CD4-positive, alpha-beta T cell treated with Interleukin-21 for 1 hour (primary cell): ENCODE data around the gene C9orf43.
"Not testable (repeated sequence)": the region's sequence is repeated elsewhere in the genome, so short reads cannot be mapped to it uniquely, and the experiment has no call there.

ENCODE experiments used
- DNase-seq: peaks from one replicate; pipeline ENCODE4 v3.0.0-alpha.2; 2020

C9orf43 gene

GRCh38 chr9:113421726-113422125, 11.2 kb downstream of the C9orf43 start:
- DNase-seq, result no peak

GRCh38 chr9:113425072-113425471, 14.5 kb downstream of the C9orf43 start:
- DNase-seq, result no peak

DNA sequence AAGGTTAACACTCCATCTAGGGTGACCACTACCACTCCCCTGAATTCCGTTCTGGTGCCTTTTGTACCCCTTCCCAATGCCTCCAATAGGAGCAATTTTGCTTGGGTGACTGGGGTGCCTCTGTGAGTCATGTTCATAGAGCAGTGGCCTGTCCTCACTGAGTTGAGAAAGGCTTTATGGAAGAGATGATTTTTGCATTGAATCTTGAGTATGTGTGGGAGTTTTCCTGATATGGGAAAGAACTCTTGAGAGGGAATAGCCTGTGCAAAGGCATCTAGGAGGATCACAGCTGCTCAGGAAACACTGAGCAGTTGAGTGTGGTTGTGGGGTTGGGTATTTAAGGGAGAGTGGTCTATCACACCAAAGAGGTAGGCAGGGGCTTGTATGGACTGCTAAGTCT, 16.2 kb downstream of the C9orf43 start:
- DNase-seq, result no peak

- DNase-seq, result no peak
These were observed 17.1 kb downstream of the C9orf43 start for GRCh38 chr9:113427629-113428028.

DNA sequence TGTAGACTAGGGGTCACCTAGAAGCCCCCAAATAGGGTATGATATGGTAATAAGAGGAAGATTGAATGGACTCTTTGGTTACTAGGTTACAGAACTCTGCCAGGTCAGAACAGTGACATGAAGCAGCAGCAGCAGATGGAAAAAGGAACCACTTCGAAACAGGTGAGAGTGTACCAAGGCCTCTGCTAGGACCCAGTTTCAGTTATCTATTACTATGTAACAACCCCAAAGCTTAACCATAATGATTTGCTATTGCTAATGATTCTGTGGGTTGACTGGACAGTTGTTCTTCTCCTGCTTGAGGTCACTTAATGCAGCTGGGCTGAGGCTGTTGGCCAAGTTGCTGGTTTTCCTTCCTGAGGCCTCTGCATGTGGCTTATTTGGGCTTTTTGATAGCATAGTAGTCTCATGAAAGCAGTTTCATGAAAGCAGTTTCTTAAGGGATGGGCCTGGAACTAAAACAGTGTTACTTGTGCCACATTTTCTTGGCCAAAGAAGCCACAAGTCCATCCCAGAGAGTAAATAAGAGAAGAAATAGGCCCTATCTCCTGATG, 17.6 kb downstream of the C9orf43 start:
- DNase-seq, result no peak

- DNase-seq, result no peak
These were observed 20.6 kb downstream of the C9orf43 start for GRCh38 chr9:113431191-113431590.

DNA sequence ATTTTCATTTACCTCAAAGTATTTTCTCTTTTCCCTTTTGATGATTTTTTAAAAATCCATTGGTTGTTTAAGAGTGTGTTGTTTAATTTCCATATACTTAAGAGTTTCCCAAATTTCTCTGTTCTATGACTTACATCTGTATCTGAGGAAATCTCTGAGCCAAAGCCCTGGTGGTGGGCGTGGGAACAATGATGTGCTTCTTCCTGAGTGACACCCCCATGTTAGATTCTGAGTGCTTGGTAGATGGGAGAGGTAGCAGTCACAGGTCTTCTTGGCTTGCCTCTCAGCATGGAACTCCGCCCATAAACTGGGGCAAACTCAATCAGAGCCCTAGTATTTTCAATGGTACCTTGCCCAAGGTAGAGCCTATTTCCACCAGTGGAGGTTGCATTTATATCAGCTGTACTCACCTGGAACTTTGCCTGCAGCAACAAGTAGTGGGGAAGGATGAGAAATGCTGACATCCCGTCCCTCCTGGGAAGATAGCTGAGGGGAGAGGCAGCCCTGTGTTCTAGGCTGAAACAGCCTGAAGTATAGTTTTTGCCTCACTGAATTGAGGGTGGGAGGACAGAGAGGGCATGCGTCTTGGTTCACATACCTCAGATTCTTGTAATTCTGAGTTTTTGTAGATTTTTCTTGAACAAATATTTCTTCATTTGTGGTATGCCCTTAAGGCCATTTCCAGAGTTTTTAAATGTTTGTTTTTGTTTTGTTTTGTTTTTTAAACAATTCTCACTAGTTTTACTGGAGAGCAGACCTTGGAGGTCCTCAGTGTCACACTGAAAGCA, 26.4 kb downstream of the C9orf43 start:
- no peak for DNase-seq

DNA sequence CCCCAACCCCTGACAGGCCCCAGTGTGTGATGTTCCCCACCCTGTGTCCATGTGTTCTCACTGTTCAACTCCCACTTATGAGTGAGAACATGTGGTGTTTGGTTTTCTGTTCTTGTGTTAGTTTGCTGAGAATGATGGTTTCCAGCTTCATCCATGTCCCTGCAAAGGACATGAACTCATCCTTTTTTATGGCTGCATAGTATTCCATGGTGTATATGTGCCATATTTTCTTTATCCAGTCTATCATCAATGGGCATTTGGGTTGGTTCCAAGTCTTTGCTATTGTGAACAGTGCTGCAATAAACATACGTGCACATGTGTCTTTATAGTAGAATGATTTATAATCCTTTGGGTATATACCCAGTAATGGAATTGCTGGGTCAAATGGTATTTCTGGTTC, 27.2 kb downstream of the C9orf43 start:
- DNase-seq, result not testable (repeated sequence)

DNA sequence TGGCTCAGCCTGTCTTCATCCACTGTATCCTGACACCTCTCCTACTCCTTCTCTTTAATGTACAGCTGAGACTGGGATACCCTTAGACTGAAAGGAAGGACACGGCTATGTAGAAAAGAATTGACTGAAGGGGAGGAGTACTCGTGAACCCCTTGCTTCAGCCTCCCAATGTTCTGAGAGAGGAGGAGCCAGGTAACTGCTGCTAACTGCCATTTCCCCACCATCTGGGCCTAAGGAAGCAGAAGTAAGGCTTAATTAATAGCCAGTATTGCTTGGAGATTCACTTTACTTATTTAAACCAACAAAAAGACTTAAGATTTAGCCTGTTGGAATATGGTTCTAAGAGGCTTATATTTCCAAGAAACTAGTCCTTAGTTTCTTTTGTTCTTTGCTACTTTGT, 34.2 kb downstream of the C9orf43 start:
- no peak for DNase-seq

DNA sequence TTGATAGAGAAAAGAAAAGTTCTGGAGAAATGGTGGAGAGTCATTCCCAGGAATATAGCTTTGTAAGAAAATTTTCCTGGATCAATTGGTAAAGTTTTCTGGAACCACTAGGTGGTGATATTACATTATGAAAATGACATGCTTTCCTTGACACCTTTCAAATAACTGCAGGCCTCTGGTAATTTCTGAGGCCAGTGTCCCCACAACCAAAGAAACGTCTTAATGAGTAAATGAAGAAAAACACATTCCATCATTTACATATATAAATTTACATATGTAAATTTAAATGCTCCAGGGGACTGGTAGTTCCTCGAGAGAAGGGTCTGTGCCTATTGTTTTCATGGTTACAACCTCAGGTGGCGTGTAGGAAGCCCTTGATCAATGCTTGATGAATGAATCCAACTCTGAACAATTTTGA, 35.8 kb downstream of the C9orf43 start:
- DNase-seq, result peak; percentile 50

- DNase-seq, result no peak
These were observed 38.8 kb downstream of the C9orf43 start for GRCh38 chr9:113449376-113449775.

- DNase-seq, result no peak
These were observed 41.6 kb downstream of the C9orf43 start for GRCh38 chr9:113452113-113452605.

- no peak for DNase-seq
These were observed 44.6 kb downstream of the C9orf43 start for GRCh38 chr9:113454914-113455761.

DNA sequence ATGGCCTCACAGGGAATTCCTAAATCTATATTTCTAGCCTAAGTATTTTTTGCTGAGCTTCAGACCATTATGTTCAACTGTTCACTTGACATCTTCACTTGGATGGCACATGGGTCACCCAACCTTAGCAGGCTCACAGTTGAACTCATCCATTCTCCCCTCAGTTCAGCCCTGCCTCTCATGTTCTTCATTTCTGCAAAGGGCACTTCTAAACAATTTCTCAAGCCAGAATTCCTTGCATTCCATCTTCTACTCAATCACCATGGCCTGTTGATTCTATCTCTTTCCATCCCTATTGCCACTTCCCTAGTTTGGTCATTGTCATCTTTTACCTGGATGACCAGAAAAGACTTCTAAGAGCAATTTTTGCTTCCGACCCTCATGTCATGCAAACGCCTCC, 45.7 kb downstream of the C9orf43 start:
- no peak for DNase-seq

DNA sequence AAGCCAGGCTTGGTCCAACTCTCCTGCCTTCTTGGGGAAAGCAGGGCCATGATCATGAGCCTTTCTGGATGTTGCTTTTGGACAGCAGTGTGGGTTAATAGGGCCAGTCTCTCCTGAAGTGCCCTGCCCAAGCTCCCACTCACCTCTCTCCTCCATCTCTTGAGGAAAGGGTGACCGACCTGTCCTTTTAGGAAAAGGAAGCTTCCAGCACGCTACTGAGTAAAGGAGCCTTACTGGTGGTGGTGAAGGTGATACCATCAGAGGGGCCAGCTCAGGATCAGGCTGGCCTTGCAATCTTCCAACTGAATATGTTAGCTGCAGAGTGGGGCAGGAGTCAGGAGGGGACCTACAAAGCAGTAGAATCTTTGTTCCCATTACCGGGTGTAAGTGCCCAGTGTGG, 50.7 kb downstream of the C9orf43 start:
- no peak for DNase-seq

- no peak for DNase-seq
These were observed 51.4 kb downstream of the C9orf43 start for GRCh38 chr9:113461943-113462342.

- DNase-seq, result no peak
These were observed 52.3 kb downstream of the C9orf43 start for GRCh38 chr9:113462781-113463286.

GRCh38 chr9:113463418-113464285, 53.1 kb downstream of the C9orf43 start, which contains the start of gene RGS3:
TSS of gene RGS3 (plus strand) at chr9:113463727. CDS start at chr9:113463803, 76 bp downstream.
- no peak for DNase-seq

GRCh38 chr9:113464286-113464660, 53.7 kb downstream of the C9orf43 start:
- DNase-seq, result no peak

DNA sequence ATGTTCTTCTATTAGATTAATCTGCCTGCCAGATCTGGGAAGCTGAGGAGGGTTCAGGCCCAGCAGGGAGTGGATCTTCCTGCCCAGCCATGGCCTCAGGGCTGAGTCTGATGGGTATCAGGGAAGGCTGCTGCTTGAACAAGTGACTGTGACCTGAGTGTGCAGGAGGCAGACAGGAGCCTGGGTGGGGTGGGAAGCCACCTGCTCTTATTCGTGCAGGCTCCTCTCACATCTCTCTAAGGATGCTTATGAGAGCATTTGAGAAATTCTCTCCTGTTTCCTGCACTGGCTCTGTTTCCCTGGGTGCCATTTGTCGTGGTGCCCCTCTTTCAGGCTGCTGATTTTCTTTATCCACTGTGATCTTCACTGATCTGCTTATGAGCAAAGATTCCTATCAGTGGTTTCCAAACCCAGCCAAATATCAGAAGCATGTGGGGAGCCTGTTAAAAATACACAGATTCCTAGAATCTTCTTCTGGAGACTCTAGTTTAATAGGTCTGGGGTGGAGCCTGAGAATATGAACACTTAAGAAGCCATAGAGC, 55.1 kb downstream of the C9orf43 start:
- no peak for DNase-seq

- DNase-seq, result no peak
These were observed 56.6 kb downstream of the C9orf43 start for GRCh38 chr9:113467183-113467582.
